ENCODE measurements around the gene GTF2F1.
A peak's percentile ranks its signal among the peaks of the same experiment; 100 is the strongest.

Gene GTF2F1

DNA sequence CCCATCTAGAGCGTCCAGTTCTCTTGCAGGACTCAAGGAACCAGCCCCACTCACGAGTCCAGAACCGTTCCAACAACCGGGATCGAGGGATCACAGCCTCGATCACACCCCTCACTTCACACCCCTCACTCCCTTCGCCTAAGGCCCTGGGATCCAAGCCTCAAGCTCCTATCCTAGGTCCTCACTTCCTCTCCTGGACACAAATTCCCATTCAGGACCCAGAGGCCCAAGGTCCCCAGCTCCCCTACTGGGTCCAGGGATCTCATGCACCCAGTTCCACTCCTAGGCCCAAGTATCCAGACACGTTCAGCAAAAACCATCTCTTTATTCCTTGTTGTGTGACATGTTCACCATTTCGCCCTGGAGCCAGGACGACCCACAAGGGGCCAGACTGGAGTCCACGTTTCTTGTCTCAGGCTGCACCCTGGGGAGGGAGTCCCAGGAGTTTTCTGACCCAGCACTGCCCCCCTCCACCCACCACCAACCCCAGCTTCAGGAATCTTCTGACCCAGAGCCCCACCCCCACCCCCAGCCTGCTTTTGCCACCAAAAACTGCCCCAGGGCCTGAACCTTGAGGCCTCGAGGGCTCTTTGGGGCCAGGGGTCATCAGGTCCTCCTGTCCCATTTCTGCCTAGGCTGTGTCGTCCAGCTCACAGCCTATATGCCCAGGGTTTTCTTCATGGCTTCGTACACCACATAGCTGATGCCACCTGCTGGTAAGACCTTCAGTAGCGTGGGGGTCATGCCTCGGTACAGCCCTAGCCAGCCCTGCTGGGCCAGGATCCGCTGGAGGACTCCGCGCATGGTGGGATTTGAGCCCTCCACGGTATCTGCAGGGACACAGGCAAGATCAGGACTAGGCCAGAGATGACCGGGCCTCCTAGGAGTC, 33.0 kb upstream of the GTF2F1 start:
- H3K36me3 ChIP-seq: peaks cover 26% of the 10 kb centered on the region
- peak overlapping the region; percentile 9 for H3K4me3 ChIP-seq (ENCODE audit: low read depth, low read length)
- H3K27me3 ChIP-seq (ENCODE audit: insufficient read depth, low read depth, severe bottlenecking): no peaks in the 10 kb centered on the region
- peak overlapping the region; percentile 93 for H3K27ac ChIP-seq
- DNase-seq: peak; percentile 55
- TF ChIP-seq, protein P1, sequence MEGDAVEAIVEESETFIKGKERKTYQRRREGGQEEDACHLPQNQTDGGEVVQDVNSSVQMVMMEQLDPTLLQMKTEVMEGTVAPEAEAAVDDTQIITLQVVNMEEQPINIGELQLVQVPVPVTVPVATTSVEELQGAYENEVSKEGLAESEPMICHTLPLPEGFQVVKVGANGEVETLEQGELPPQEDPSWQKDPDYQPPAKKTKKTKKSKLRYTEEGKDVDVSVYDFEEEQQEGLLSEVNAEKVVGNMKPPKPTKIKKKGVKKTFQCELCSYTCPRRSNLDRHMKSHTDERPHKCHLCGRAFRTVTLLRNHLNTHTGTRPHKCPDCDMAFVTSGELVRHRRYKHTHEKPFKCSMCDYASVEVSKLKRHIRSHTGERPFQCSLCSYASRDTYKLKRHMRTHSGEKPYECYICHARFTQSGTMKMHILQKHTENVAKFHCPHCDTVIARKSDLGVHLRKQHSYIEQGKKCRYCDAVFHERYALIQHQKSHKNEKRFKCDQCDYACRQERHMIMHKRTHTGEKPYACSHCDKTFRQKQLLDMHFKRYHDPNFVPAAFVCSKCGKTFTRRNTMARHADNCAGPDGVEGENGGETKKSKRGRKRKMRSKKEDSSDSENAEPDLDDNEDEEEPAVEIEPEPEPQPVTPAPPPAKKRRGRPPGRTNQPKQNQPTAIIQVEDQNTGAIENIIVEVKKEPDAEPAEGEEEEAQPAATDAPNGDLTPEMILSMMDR (IDR thresholded peaks at IDR 0.05; ENCODE audit: low read depth, low read length): peak; percentile 54
- H3K9me3 ChIP-seq (ENCODE audit: severe bottlenecking): peaks cover 5% of the 10 kb centered on the region

DNA sequence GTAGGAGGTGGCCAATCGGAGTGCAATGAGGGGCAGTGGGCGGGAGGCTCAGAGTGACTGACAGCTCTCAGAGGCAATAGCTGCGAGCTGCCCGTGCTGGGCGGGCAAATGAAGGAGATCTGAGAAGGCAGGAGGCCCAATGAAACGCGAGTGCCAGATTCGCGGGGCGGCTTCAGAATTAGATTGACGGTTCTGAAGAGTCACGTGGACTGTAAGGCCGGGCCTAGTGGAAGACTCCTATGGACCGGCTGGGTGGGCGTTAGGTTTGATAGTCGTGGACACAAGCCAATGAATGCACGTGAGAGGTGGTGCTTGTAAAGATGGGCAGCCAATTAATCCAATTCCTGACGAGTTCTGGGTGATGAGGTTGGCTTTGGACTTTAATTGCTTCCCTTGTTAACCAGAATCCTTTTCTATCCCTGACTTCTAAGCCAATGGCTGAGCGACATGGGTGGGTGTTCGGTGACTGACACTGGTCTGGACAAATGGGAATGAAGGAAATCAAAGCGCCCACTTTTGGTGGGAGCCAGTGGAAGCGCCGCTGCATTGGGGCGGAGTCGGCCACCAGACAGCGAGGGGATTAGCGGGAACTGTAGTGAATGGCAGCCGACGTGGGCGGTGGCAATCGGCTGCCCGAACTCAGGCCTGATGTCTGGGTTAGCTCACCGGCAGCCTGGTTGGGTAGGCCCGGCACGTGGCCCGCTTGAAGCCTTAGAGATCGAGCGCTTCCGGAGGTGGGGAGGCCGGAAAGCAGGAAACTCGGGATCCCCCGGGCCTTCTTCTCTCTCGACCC, 32.2 kb upstream of the GTF2F1 start:
- Histone ChIP-seq H3K27ac (peak overlapping the region; percentile 93), H3K36me3 (peaks cover 35% of the 10 kb centered on the region), H3K4me3 (ENCODE audit: low read depth, low read length) (peak overlapping the region; percentile 9), H3K27me3 (ENCODE audit: insufficient read depth, low read depth, severe bottlenecking) (no peaks in the 10 kb centered on the region), H3K9me3 (ENCODE audit: severe bottlenecking) (peaks cover 5% of the 10 kb centered on the region)
- TF ChIP-seq, protein P1 (IDR thresholded peaks at IDR 0.05; ENCODE audit: low read depth, low read length): no peak
- peak; percentile 99 for DNase-seq

DNA sequence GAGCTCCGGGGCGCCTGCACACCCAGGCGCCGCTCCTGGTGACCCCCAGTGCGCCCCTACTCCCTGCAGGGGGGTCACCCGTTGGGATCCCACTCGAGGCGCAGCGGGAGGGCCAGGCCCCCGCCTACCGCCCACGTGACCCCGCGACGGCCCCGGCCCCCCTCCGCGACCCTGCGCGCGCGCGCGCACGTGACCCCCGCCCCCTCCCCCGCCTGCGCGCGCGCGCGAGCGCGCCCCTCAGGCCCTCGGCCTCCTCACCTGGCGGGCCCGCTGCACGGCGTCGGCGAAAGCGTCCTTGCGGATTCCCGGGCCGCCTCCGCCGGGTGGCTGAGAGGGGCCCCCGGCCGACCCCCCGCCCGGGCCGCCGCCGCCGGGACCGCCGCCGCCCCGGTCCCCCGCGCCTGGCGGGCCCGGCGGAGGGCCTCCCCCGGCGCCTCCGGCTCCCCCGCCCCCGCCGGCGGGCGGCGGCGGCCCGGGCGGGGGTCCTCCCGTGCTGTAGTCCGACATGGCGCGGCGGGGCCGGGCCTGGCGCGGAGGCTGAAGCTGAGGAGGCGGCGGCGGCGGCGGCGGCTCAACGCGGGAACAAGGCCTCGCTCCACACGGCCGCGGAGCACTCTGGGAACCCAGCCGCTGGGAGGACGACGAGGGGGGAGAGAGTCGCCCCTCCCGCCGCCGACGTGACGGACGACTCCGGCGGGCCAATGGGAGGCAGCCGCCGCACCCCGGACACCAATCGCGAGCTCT, 31.4 kb upstream of the GTF2F1 start, which contains the start of gene KHSRP:
Gene KHSRP, minus strand, starts transcription at position 617 of the 744 bp plus-strand sequence. Its CDS starts 110 bp downstream, at position 507.
- peak within 1 kb of the TSS; percentile 91 for H3K4me3 ChIP-seq (ENCODE audit: low read depth, low read length)
- DNase-seq: no peak
- peaks cover 5% of the 10 kb centered on the region for H3K9me3 ChIP-seq (ENCODE audit: severe bottlenecking)
- TF ChIP-seq, protein P1 (IDR thresholded peaks at IDR 0.05; ENCODE audit: low read depth, low read length): no peak
- H3K27ac ChIP-seq: peak within 1 kb of the TSS; percentile 93
- no peaks in the 10 kb centered on the region for H3K27me3 ChIP-seq (ENCODE audit: insufficient read depth, low read depth, severe bottlenecking)
- H3K36me3 ChIP-seq: peaks cover 42% of the 10 kb centered on the region

DNA sequence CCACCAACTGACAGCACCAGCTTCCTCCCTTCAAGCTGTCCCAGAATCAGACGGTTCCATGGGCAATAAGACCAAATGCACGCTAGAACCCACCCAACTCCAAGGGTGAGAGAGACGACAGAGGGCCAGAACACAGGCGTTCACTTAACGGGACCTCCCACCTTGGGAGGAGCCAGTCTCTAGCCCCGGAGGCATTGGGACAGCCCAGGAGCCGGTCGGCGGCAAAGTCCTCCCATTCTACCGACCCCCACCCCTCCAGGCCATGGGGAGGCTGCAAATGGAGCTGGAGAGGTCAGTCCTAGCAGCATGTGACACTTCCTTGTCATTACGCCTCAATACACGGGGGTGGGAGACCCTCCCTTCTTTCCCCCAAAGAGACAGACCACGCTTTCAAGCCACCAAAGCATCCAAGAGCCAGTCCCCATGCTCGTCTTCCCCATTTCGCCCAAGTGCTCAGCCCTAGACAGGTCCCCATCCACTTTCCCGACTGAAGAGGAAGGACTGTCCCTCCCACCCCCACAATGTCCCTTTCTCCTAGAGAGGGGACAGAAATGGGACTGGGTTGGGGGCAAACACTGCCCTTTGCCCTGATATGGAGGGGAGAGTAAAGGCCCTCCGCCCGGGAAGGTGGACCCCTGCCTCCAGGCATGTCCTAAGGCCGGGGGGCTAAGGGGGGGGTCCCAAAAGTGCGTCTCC, 30.7 kb upstream of the GTF2F1 start:
- Histone ChIP-seq H3K36me3 (peaks cover 49% of the 10 kb centered on the region), H3K9me3 (ENCODE audit: severe bottlenecking) (peaks cover 5% of the 10 kb centered on the region), H3K27ac (peak overlapping the region; percentile 77), H3K4me3 (ENCODE audit: low read depth, low read length) (peak overlapping the region; percentile 91), H3K27me3 (ENCODE audit: insufficient read depth, low read depth, severe bottlenecking) (no peaks in the 10 kb centered on the region)
- TF ChIP-seq, protein P1 (IDR thresholded peaks at IDR 0.05; ENCODE audit: low read depth, low read length): no peak
- peak; percentile 50 for DNase-seq
